HG02973 (cell line): ENCODE measurements around the gene RBM42.
"Not testable (repeated sequence)": the region's sequence is repeated elsewhere in the genome, so short reads cannot be mapped to it uniquely, and the experiment has no call there.

Experiments used
- ATAC-seq: cut with Tn5 transposase; IDR thresholded peaks from one replicate; pipeline ENCODE4 v1.9.1; 2021; ENCODE audit warnings: moderate library complexity; ENCODE audit not compliant: unreplicated experiment

Gene RBM42

GRCh38 chr19:35648017-35648961, 19.5 kb downstream of the RBM42 start, which contains the start of gene COX6B1:
TSS of gene COX6B1 (plus strand) at chr19:35648323. CDS start at chr19:35651244, 2,921 bp downstream.
- peak; percentile 48 for ATAC-seq

GRCh38 chr19:35650581-35650980, 21.7 kb downstream of the RBM42 start:
- ATAC-seq, result no peak

- ATAC-seq, result not testable (repeated sequence)
Measured at GRCh38 chr19:35654828-35655227, 26.0 kb downstream of the RBM42 start.

- ATAC-seq, result no peak
Measured at GRCh38 chr19:35655600-35655999, 26.8 kb downstream of the RBM42 start.

GRCh38 chr19:35656700-35657099, 27.9 kb downstream of the RBM42 start:
- no peak for ATAC-seq

GRCh38 chr19:35657904-35658700, 29.3 kb downstream of the RBM42 start:
- no peak for ATAC-seq

GRCh38 chr19:35661995-35662340, 33.1 kb downstream of the RBM42 start:
- no peak for ATAC-seq

- no peak for ATAC-seq
Measured at GRCh38 chr19:35663981-35664380, 35.1 kb downstream of the RBM42 start.

GRCh38 chr19:35665157-35665556, 36.3 kb downstream of the RBM42 start:
- ATAC-seq, result no peak

GRCh38 chr19:35665604-35666003, 36.8 kb downstream of the RBM42 start:
- ATAC-seq, result no peak

GRCh38 chr19:35666251-35666913, 37.5 kb downstream of the RBM42 start, which contains the start of gene UPK1A:
TSS of gene UPK1A (plus strand) at chr19:35666517. CDS start at chr19:35666813, 296 bp downstream.
- ATAC-seq, result no peak

GRCh38 chr19:35669566-35669965, 40.7 kb downstream of the RBM42 start:
- ATAC-seq, result no peak

- ATAC-seq, result no peak
Measured at GRCh38 chr19:35669974-35670373, 41.1 kb downstream of the RBM42 start.

GRCh38 chr19:35670686-35671085, 41.9 kb downstream of the RBM42 start:
- ATAC-seq, result no peak

GRCh38 chr19:35671818-35672217, 43.0 kb downstream of the RBM42 start:
- no peak for ATAC-seq

- ATAC-seq, result no peak
Measured at GRCh38 chr19:35673121-35673804, 44.4 kb downstream of the RBM42 start.

- no peak for ATAC-seq
Measured at GRCh38 chr19:35675589-35676140, 46.8 kb downstream of the RBM42 start.
